ENCODE results near the gene KMT2C. TPM values are rescaled to one million over a fixed set of nuclear protein-coding genes. Genes with fewer than 3 reads are reported as not detected.
"Not testable (repeated sequence)": the region's sequence is repeated elsewhere in the genome, so short reads cannot be mapped to it uniquely, and the experiment has no call there.

The KMT2C gene
- total RNA-seq, 1 experiment from 2014 or later: 8.7 TPM

DNA sequence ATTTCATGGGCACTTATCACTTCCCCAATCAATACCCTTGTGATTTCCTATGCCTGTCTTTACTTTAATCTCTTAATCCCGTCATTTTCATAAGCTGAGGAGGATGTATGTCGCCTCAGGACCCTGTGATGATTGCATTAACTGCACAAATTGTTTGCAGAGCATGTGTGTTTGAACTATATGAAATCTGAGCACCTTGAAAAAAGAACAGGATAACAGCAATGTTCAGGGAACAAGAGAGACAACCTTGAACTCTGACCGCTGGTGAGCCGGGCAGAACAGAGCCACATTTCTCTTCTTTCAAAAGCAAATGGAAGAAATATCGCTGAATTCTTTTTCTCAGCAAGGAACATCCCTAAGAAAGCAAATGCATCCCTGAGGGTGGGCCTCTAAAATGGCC is 84.1 kb downstream of the KMT2C start:
- not testable (repeated sequence) for DNase-seq, H3K9me3 ChIP-seq, H3K27me3 ChIP-seq, H3K4me3 ChIP-seq
- peaks cover 11% of the 10 kb centered on the region for H3K36me3 ChIP-seq

DNA sequence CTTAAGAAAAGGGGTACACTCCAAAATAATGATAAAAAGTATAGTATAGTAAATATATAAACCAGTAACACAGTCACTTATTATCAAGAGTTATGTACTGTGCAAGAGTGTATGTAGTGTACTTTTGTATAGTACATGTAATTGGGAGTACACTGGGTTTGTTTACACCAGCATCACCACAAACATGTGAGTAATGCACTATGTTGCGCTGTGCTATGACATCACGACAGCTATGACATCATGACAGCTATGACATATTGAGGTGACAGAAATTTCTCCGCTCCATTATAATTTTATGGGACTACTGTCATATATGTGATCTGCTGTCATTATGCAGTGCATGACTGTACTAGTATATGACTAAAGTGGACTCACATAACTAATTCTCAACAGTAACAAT is 84.6 kb downstream of the KMT2C start:
- peaks cover 11% of the 10 kb centered on the region for H3K36me3 ChIP-seq
- H3K9me3 ChIP-seq: peaks cover 5% of the 10 kb centered on the region
- no peaks in the 10 kb centered on the region for H3K27me3 ChIP-seq
- H3K4me3 ChIP-seq: no peak overlapping the region
- DNase-seq: no peak

DNA sequence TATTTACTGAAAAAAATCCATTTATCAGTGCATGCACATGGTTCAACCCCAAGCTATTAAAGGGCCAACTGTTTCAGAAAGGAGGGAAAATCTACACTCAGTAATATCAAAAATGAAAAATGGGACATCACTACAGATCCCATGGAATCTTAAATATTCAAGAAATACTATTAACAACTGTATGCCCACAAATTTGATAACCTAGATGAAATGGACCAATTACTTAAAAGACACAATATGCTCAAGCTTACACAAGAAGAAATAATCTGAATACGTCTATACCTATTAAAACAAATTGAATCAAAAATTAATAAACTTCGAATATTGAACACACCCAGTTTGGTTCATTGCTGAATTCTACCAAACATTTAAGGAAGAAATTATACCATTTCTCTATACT is 87.9 kb downstream of the KMT2C start:
- peaks cover 8% of the 10 kb centered on the region for H3K36me3 ChIP-seq
- H3K4me3 ChIP-seq: no peak overlapping the region
- H3K27me3 ChIP-seq: no peaks in the 10 kb centered on the region
- peaks cover 5% of the 10 kb centered on the region for H3K9me3 ChIP-seq
- no peak for DNase-seq

DNA sequence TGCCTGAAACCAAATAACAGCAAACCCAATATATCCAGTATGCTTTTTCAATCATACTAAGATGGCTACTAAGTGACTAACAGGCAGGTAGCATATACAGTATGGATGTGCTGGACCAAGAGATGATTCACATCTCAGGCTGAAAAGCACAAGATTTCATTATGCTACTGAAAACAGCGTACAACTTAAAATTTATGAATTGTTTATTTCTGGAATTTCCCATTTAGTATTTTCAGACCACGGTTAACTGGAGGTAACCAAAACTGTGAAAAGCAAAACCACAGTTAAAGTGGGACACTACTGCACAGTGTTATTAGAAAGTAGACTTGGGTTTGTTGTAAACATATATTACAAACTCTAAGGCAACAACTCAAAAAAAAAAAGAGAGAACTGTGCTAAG is 91.5 kb downstream of the KMT2C start:
- Histone ChIP-seq H3K27me3 (no peaks in the 10 kb centered on the region), H3K36me3 (peaks cover 5% of the 10 kb centered on the region; the same call in 1 of the 2 replicates), H3K4me3 (no peak overlapping the region), H3K9me3 (peaks cover 5% of the 10 kb centered on the region)
- DNase-seq: no peak

DNA sequence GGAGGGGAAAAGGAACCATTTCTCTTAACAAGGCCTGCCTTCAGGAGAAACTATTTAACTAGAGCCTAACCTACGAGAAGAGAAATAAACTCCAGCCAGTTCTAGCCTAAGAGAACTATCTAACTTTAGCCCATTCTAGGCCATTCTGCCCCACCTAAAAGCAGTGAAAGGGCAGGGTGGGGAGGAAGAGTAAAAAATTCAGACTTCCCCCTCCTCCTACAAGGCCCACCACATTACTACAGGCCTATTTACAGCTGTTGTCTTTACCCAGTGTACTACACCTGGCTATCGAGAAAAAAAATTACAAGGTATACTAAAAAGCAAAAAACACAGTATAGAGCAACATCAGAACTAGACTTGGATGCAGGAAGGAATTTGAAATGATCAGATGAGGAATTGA is 93.0 kb downstream of the KMT2C start:
- DNase-seq: no peak
- Histone ChIP-seq H3K27me3 (no peaks in the 10 kb centered on the region), H3K9me3 (peaks cover 2% of the 10 kb centered on the region), H3K4me3 (no peak overlapping the region), H3K36me3 (no peaks in the 10 kb centered on the region; the same call in 1 of the 2 replicates)

DNA sequence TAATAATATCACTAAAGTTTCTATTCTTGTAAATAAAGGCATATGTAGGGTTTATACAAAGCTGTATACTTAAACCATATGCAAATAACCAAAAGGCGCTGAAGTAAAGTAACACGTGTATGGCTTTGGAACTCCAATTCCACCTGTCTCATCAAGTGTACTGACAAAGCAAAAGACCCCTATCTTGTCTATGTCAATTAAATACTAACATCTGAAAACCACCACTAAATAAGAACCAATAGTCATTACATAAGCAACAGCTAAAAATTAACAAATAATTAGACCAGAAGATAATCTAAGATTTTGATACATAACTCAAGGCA is 93.9 kb downstream of the KMT2C start:
- DNase-seq: no peak
- Histone ChIP-seq H3K9me3 (no peaks in the 10 kb centered on the region), H3K36me3 (no peaks in the 10 kb centered on the region)

DNA sequence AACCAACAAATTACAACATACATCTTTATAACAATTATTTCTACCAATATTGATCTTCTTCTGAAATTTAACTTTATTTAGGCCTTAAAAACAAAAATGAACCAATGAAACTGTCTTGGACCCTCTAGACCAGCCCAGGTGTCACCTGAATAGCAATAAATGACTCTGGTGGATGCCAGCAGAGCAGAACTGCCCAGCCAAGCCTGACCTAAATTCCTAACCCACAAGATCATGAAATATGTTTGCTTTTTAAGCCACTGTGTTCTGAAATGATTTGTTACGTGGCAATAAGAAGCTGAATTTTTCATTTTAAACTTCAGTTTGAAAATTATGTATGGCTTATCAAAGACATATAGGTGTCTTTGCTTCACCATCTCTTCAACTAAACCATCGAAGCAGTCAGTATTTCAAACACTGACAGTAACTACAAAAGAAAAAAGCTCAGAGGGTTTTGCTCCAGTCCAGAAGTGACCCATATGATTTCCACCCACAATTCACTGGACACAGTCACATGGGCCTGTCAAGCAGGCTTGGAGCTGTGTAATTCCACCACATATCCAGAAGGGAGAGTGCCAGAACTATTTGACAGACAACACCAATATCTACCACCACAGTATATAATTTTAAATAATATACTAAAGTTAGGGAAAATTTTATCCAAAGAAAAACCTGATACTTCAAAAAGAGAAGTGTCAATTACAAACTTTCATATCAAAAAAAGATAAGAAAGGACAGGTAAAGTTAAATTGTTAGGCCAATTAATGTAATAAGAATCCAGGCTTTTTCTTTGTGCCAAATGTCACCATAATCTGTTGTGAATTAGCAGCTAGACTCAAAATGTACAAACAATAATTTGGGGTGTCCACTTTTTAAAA is 94.5 kb downstream of the KMT2C start:
- Histone ChIP-seq H3K36me3 (no peaks in the 10 kb centered on the region), H3K4me3 (no peak overlapping the region), H3K9me3 (no peaks in the 10 kb centered on the region), H3K27me3 (no peaks in the 10 kb centered on the region)
- peak; percentile 14 for DNase-seq

More for the DNA sequence above, 93.9 kb downstream of the KMT2C start:
- Histone ChIP-seq H3K4me3 (no peak overlapping the region), H3K27me3 (no peaks in the 10 kb centered on the region)

DNA sequence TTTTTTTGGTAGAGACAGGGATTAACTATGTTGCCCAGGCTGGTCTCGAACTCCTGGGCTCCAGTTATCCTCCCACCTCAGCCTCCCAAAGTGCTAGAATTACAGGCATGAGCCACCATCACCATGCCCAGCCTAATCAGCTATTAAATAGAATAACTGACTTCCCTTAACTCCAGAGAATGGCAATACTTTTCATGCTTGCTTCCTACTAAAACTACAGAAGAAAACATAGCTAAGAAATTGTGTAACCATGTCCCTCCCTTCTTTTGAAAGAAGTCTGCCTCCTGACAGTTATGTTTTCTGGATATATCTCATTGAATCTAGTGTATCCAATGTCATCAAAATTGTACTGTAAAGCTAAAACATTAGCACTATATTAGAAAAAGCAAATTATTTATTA is 95.6 kb downstream of the KMT2C start:
- no peak overlapping the region for H3K4me3 ChIP-seq
- H3K36me3 ChIP-seq: no peaks in the 10 kb centered on the region
- no peak for DNase-seq
- H3K9me3 ChIP-seq: no peaks in the 10 kb centered on the region
- no peaks in the 10 kb centered on the region for H3K27me3 ChIP-seq

DNA sequence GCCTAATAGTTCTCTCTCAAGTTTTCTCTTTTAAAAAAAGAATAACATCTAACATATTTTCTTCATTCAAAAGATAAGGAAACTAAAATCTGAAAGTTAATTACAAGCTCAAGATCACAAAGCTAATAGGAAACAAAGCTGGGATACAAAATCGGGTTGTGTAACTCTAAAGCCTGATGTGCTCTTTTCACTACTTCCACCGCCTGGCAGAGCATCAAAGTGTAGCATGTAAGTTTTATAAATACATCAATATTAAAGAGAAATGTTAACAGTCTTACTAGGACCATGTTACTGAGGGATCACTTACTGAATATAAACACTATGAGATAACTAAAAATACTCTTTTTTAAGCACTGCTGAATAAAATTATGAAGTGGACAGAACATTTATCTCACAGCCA is 97.2 kb downstream of the KMT2C start:
- no peak for DNase-seq
- Histone ChIP-seq H3K36me3 (no peaks in the 10 kb centered on the region), H3K9me3 (no peaks in the 10 kb centered on the region), H3K4me3 (no peak overlapping the region), H3K27me3 (no peaks in the 10 kb centered on the region)

DNA sequence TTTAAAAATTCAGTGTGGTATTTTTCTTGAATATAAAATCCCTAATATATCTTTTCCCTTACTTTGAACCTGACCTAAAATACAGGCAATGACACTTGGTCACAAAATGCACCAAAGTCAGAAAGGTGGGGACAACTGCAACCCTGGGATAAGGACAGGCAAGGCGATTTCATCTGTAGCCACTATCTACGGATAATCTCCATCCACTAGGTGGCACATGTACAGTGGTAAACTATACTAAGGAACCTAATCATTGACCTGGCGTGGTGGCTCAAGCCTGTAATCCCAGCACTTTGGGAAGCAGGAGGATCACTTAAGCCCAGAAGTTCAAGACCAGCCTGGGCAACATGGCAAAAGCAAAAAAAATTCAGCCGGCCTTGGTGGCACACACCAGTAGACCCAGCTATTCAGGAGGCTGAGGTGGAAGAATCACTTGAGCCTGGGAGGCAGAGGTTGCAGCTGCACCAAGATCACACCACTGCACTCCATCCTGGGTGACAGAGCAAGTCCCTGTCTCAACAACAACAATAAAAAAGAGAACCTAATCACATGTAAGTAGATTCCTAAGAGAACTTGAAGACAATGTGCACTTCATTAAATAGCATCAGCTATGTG is 98.9 kb downstream of the KMT2C start:
- H3K27me3 ChIP-seq: no peaks in the 10 kb centered on the region
- no peak for DNase-seq
- no peaks in the 10 kb centered on the region for H3K36me3 ChIP-seq
- no peak overlapping the region for H3K4me3 ChIP-seq
- no peaks in the 10 kb centered on the region for H3K9me3 ChIP-seq

DNA sequence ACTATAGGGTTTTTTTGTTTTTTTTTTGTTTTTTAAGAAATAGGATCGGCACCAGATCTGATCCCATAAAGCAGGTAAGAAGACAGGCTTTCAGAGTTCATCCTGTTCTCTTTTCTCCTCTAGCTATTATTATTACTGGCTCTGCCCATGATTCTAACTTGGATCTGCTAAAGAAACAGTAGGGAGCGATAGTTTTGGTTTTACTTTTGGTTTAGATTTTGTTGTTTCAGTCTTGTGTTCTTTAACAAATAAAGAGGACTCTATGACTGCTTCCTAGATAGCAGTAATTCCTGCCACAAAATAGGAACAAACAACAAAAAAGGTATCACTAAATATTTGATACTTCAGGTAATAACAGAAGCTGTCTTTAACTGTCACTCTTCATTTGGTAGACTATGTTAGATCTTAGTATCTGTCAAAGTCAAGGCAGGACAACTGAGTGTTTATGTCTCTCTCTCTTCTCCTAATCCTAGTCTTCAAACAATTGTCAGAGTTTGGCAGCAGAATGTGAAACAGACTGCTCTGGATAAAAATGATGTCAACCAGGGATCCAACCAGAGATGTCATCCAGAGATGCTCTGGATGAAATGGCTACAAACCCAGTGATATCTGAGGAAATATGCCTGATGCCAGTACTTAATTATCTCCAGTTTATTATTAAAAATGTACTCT is 99.8 kb downstream of the KMT2C start:
- no peaks in the 10 kb centered on the region for H3K9me3 ChIP-seq
- DNase-seq: no peak
- H3K4me3 ChIP-seq: no peak overlapping the region
- H3K36me3 ChIP-seq: no peaks in the 10 kb centered on the region
- no peaks in the 10 kb centered on the region for H3K27me3 ChIP-seq

DNA sequence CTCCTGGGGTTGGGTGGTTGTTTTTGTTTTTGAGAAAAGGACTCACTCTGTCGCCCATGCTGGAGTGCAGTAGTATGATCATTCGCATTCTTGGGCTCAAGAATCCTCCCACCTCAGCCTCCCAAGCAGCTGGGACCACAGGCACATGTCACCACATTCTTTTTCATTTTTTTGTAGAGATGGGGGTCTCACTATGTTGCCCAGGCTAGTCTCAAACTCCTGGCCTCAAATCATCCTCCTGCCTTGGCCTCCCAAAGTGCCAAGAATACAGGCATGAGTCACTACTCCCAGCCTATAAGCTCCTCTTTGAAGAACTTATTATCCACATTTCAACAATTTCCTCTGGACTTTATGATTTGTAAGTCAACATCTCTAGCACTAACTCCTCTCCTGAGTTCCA is 102.7 kb downstream of the KMT2C start:
- no peaks in the 10 kb centered on the region for H3K27me3 ChIP-seq
- no peak overlapping the region for H3K4me3 ChIP-seq
- H3K9me3 ChIP-seq: no peaks in the 10 kb centered on the region
- no peaks in the 10 kb centered on the region for H3K36me3 ChIP-seq
- no peak for DNase-seq

DNA sequence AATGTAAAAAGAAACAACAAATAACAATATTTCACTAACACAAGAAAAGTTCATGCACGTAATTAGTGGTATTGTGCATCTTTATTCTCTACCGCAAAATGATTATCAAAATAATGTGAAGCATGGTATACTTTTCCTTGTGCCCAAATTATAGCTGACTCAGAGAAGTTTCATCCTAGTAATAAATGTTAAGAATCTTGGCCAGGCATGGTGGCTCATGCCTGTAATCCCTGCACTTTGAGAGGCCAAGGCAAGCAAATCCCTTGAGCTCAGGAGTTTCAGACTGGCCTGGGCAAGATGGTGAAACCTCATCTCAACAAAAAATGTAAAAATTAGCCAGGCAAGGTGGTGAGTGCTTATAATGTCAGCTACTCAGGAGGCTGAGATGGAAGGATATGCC is 105.0 kb downstream of the KMT2C start:
- DNase-seq: peak; percentile 48
- no peaks in the 10 kb centered on the region for H3K9me3 ChIP-seq
- H3K4me3 ChIP-seq: no peak overlapping the region
- H3K27me3 ChIP-seq: no peaks in the 10 kb centered on the region
- no peaks in the 10 kb centered on the region for H3K36me3 ChIP-seq

DNA sequence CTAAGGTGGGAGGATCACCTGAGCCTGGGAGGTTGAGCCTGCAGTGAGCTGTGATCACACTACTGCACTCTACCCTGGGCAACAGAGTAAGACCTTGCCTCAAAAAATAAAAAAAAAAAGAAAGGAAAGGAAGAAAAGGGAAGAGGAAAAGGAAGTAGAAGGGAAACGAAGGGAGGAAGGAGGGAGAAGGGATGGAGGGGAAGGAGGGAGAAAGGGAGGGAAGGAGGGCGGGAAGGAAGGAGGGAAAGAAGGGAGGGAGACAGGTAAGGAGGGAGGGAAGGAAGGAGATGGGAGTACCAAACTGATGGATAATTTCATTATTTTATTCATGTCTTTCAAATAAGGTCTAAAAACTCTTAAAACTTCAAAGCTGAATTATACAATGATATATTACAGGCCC is 106.3 kb downstream of the KMT2C start:
- no peak for DNase-seq
- no peaks in the 10 kb centered on the region for H3K27me3 ChIP-seq
- no peaks in the 10 kb centered on the region for H3K9me3 ChIP-seq
- H3K36me3 ChIP-seq: no peaks in the 10 kb centered on the region
- no peak overlapping the region for H3K4me3 ChIP-seq

DNA sequence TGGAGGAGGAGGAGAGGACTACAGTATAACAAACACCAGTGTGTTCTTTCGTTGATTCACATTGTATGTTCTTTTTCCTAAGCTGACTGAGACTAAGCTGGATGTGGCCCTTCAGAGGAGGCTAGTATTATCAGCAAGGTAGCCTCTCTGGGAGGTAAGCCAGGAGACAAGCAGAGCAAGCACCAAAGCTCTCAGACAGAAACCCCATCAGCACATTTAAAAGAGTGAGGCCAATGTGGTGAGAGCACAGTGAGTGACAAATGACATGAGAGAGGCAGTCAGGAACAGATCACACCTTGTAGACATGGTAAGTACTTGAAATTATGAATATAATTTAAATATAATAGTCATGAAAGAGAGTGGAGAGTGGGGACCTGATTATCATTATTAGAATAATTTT is 107.6 kb downstream of the KMT2C start:
- H3K9me3 ChIP-seq: no peaks in the 10 kb centered on the region
- H3K27me3 ChIP-seq: no peaks in the 10 kb centered on the region
- DNase-seq: no peak
- no peak overlapping the region for H3K4me3 ChIP-seq
- H3K36me3 ChIP-seq: no peaks in the 10 kb centered on the region

DNA sequence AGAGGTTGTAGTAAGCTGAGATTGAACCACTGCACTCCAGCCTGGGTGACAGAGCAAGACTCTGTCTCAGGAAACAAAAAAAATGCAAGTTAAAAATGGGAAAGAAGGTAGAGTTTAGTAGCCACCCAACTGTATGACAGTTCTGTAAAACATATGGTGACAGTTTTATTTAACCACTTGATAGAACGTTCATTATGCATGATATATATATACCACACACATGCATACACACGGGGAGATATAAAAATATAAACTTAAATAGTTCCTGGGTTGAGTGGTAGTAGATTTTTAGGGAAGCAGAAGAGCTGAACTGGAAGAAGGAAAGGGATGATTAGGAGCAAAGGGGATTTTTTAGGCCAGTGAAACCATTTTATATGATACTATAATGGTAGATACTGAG is 120.0 kb downstream of the KMT2C start:
- H3K9me3 ChIP-seq: no peaks in the 10 kb centered on the region
- peaks cover 3% of the 10 kb centered on the region; the same call in 1 of the 2 replicates for H3K36me3 ChIP-seq
- H3K27me3 ChIP-seq: no peaks in the 10 kb centered on the region
- no peak overlapping the region for H3K4me3 ChIP-seq
- no peak for DNase-seq

DNA sequence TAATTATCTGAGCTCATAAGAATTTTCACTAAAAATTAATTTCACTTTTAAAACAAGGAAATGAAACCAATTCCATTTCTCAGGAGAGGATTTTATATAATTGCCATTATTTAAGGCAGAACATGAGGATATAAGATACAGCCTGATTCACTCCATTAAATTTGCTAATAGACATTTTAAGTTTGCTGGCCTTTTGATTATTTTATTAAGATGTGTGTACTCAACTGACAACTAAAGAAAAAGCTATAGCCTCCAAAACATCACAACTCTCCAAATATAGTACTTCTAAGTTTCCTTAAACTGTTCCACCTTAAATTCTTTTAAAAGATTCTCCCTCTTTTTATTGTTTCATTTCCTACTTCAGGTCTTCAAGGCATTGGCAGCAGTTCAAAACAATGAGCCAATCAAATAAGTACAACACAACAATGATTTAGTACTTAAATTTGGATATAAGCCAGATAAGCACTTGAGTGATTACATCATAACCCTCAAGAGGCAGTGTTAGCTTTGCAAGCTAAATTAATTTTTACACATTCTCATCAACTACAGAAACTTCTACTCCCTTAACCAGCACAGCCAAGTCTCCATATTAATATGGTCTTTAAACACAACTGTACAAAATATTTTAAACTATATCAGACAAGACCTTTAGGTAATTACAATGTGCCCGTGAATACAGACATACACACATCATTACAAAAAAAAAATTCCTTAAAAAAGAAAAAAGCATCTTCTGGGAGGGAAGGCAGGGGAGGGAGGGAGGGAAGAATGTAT is 121.8 kb downstream of the KMT2C start:
- no peak for DNase-seq
- Histone ChIP-seq H3K9me3 (no peaks in the 10 kb centered on the region), H3K27me3 (no peaks in the 10 kb centered on the region), H3K4me3 (no peak overlapping the region), H3K36me3 (peaks cover 3% of the 10 kb centered on the region; the same call in 1 of the 2 replicates)

All from MG63 (cell line).